Mucosa of descending colon (tissue), 3 donors: ENCODE data around the gene MCFD2. TPM values are rescaled to one million over a fixed set of nuclear protein-coding genes. Genes with fewer than 3 reads are reported as not detected.

Experiments used
- ATAC-seq: fragments of 200-7000 bp; cut with Tn5 transposase; one replicate; pipeline ENCODE4 v1.9.1; 2020; ENCODE audit warnings: mild to moderate bottlenecking, moderate library complexity
- DNase-seq, 3 donors: peaks; one replicate each; pipeline ENCODE4 v3.0.0-alpha.2; 2020
- H3K36me3 ChIP-seq: fragments of 200-600 bp; one replicate; pipeline ENCODE4 v1.8.0; 2021; ENCODE audit warnings: low read depth, mild to moderate bottlenecking
- H3K4me1 ChIP-seq: fragments of 200-600 bp; one replicate; pipeline ENCODE4 v1.8.0; 2021; ENCODE audit warnings: low read depth, mild to moderate bottlenecking
- H3K4me3 ChIP-seq: fragments of 200-600 bp; one replicate; pipeline ENCODE4 v1.8.0; 2021; ENCODE audit warnings: mild to moderate bottlenecking
- H3K9me3 ChIP-seq: fragments of 200-600 bp; one replicate; pipeline ENCODE4 v1.8.0; 2021; ENCODE audit warnings: mild to moderate bottlenecking
- intact Hi-C, 2 donors: fragments of 100-400 bp; cut with DNase I in 1 of 2; cut with micrococcal nuclease in 1 of 2; formaldehyde crosslinking; loops; one replicate each; pipeline versions ENCODE4 v1.11.0 to v1.11.1; 2022; cut with DNase I, micrococcal nuclease
- total RNA-seq, 3 donors: library from RNA; stranded (reverse); fragmentation: NEBNext Ultra II Directional in 2 of 3; extraction: Animal tissue kit (Norgen Biotek cat#: 25700) in 2 of 3; gene quantifications; one replicate each; pipeline versions ENCODE4 v1.2.1 to v1.2.4, GENCODE V29; 2021 to 2023
- TF ChIP-seq, protein P1 (sequence below): fragments of 200-600 bp; IDR thresholded peaks from one replicate; pipeline ENCODE4 v1.8.0; 2022; ENCODE audit warnings: antibody characterized with exemption, mild to moderate bottlenecking
- donor health status: DM: no; HTN: no; CAD: no; lungs with moderate emphysema.
- donor health status: DM: no; HTN: no; CAD: no.
- donor health status: DM: no; HTN: yes; CAD: no.

The MCFD2 gene
- total RNA-seq, 3 donors from 2014 or later, result 34.7 to 77.3 (median 49.5) TPM

- no peak for ATAC-seq
- intact Hi-C loops, result loop anchor here in 1 of 2 donors (5.0 kb wide), 1 partner anchor 236 kb away; no protein-coding TSS in a partner anchor
- Histone ChIP-seq H3K4me1 (peaks cover 4% of the 10 kb centered on the region), H3K9me3 (no peaks in the 10 kb centered on the region), H3K4me3 (no peak overlapping the region), H3K36me3 (no peaks in the 10 kb centered on the region)
- no peak for DNase-seq
- TF ChIP-seq, protein P1, sequence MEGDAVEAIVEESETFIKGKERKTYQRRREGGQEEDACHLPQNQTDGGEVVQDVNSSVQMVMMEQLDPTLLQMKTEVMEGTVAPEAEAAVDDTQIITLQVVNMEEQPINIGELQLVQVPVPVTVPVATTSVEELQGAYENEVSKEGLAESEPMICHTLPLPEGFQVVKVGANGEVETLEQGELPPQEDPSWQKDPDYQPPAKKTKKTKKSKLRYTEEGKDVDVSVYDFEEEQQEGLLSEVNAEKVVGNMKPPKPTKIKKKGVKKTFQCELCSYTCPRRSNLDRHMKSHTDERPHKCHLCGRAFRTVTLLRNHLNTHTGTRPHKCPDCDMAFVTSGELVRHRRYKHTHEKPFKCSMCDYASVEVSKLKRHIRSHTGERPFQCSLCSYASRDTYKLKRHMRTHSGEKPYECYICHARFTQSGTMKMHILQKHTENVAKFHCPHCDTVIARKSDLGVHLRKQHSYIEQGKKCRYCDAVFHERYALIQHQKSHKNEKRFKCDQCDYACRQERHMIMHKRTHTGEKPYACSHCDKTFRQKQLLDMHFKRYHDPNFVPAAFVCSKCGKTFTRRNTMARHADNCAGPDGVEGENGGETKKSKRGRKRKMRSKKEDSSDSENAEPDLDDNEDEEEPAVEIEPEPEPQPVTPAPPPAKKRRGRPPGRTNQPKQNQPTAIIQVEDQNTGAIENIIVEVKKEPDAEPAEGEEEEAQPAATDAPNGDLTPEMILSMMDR, result no peak
Measured at GRCh38 chr2:46888421-46888952, 27.1 kb downstream of the MCFD2 start.

DNA sequence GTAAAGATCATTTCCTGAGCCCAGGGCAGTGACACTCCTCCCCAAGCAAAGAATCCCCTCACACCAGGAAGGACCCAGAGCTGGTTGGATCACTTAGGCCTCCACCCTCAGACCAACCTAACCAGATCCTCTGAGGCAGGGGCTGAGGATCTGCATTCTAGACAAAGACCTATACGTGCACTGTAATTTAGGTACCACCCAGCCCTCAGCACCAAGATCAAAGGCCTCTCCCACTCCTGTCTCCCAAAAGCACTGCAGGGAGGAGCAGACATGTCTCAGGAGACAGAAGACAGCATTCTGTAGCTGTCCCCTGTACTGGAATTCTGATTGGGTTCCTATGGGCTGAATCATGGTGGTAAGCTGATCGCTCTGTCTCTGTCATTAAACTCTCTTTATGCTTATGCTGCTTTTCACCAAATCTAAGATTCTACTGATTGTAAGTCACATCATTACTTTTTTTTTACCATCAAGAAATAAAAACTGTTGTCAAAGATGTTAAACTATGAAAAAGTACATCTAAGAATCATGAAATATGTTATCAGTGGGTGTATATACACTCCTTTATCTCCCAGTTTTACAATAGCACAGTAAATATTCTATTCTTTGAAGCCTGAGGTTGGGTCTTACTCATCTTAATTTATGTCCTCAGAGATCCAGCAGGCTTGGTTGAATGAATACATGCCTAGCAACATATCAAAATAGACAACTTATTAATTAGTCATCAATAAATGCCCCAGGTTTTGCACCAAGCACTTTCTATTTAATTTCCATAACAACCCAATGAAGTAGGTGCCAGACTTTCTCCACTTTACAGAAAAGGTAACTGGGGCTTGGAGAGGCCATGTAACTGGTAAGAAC is 28.3 kb downstream of the MCFD2 start:
- ATAC-seq, result no peak
- no peak for DNase-seq
- Histone ChIP-seq H3K9me3 (no peaks in the 10 kb centered on the region), H3K36me3 (no peaks in the 10 kb centered on the region), H3K4me3 (no peak overlapping the region), H3K4me1 (peaks cover 8% of the 10 kb centered on the region)
- intact Hi-C loops, result loop anchor here in 1 of 2 donors (5.0 kb wide), 1 partner anchor 235 kb away; no protein-coding TSS in a partner anchor
- TF ChIP-seq, protein P1, result no peak

DNA sequence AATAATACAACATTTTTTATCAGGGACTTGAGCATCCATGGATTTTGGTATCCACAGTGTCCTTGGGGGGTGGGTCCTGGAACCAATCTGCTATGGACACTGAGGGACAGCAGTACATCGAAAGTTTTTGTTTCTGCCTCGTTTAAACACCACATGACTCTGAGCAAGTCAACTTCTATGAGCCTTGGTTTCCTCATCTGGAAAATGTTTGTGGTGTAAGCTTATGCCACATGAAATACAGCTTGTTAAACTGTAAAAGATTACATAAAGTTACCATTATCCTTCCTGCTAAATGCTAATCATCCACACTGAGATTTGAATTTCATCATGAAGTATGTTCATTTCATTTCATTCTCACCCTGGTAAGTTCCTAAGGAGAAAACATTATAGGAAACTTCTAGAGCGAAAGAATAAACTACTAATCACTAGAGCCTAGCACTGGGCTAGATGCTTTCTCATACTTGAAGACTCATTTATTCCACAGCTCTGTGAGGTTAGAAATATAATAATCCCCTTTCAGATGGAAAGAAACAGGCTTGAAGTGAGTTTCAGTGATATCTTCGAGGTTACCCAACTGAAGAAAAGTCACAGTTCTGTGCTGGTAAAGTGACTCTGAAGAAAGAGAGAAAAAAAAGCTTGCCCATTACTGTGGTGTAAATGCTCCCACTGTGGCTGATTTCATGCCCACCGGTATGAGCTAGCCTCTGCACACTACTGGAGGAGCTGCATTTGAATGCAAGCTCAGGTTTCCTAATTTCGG is 29.2 kb downstream of the MCFD2 start:
- H3K4me1 ChIP-seq, result peaks cover 14% of the 10 kb centered on the region
- ATAC-seq (no peak), DNase-seq (no peak)
- intact Hi-C loops, result loop anchor here in 1 of 2 donors (5.0 kb wide), 1 partner anchor 234 kb away; no protein-coding TSS in a partner anchor
- no peak overlapping the region for H3K4me3 ChIP-seq
- H3K36me3 ChIP-seq, result no peaks in the 10 kb centered on the region
- no peaks in the 10 kb centered on the region for H3K9me3 ChIP-seq
- TF ChIP-seq, protein P1, result no peak

- no peak overlapping the region for H3K4me3 ChIP-seq
- peaks cover 14% of the 10 kb centered on the region for H3K4me1 ChIP-seq
- intact Hi-C loops, result loop anchor here in 1 of 2 donors (5.0 kb wide), 1 partner anchor 233 kb away; no protein-coding TSS in a partner anchor
- no peaks in the 10 kb centered on the region for H3K9me3 ChIP-seq
- TF ChIP-seq, protein P1, result no peak
- ATAC-seq (no peak), DNase-seq (no peak)
- H3K36me3 ChIP-seq, result no peaks in the 10 kb centered on the region
Measured at GRCh38 chr2:46885376-46885775, 30.2 kb downstream of the MCFD2 start.

GRCh38 chr2:46879511-46879910 is 36.1 kb downstream of the MCFD2 start:
- peaks cover 14% of the 10 kb centered on the region for H3K4me1 ChIP-seq
- TF ChIP-seq, protein P1, result no peak
- H3K9me3 ChIP-seq, result no peaks in the 10 kb centered on the region
- no peaks in the 10 kb centered on the region for H3K36me3 ChIP-seq
- ATAC-seq (no peak), DNase-seq (no peak)
- intact Hi-C loops, result loop anchor here in 1 of 2 donors (10.0 kb wide), 1 partner anchor 95 kb away; no protein-coding TSS in a partner anchor
- no peak overlapping the region for H3K4me3 ChIP-seq
